Left lobe of liver (tissue), 2 donors: ENCODE results near the gene CES2. TPM values are rescaled to one million over a fixed set of nuclear protein-coding genes. Genes with fewer than 3 reads are reported as not detected.
"Not testable (repeated sequence)": the region's sequence is repeated elsewhere in the genome, so short reads cannot be mapped to it uniquely, and the experiment has no call there.

Source experiments
- ATAC-seq: fragments of 200-7000 bp; cut with Tn5 transposase; one replicate; pipeline ENCODE4 v1.9.1; 2020; ENCODE audit warnings: mild to moderate bottlenecking, moderate library complexity
- DNase-seq: peaks from one replicate; pipeline ENCODE4 v3.0.0-alpha.2; 2020; ENCODE audit warnings: low spot score
- total RNA-seq: library from RNA; stranded (reverse); gene quantifications from one replicate; pipeline ENCODE4 v1.2.1, GENCODE V29; 2021
- donor health status: DM: no; HTN: no; CAD: no; lungs with moderate emphysema.
- donor health status: DM: no; HTN: yes; CAD: no.

Gene CES2
- total RNA-seq, 1 donor from 2014 or later = 286 TPM

- DNase-seq, ATAC-seq: not testable (repeated sequence)
These were observed 39.6 kb downstream of the CES2 start for GRCh38 chr16:66974932-66975246.

- ATAC-seq (no peak), DNase-seq (no peak)
These were observed 40.1 kb downstream of the CES2 start for GRCh38 chr16:66975302-66975893.

GRCh38 chr16:66976746-66977145 is 41.4 kb downstream of the CES2 start:
- ATAC-seq (peak; percentile 30), DNase-seq (no peak)

GRCh38 chr16:66977341-66978113 is 42.2 kb downstream of the CES2 start:
- DNase-seq = peak; percentile 92
- peak; percentile 96 for ATAC-seq

- ATAC-seq (no peak), DNase-seq (no peak)
These were observed 43.8 kb downstream of the CES2 start for GRCh38 chr16:66979011-66979717.

- no peak for ATAC-seq
- no peak for DNase-seq
These were observed 47.7 kb downstream of the CES2 start for GRCh38 chr16:66983033-66983432.

GRCh38 chr16:66984892-66985311 is 49.6 kb downstream of the CES2 start:
- DNase-seq = no peak
- ATAC-seq = no peak

GRCh38 chr16:66986559-66986958 is 51.2 kb downstream of the CES2 start:
- DNase-seq (no peak), ATAC-seq (no peak)

- DNase-seq (peak; percentile 86), ATAC-seq (peak; percentile 90)
These were observed 53.0 kb downstream of the CES2 start, which contains the start of gene CES4A for GRCh38 chr16:66988197-66988788. TSS of gene CES4A (plus strand) at chr16:66988589. CDS start at chr16:66988773, 184 bp downstream.

- ATAC-seq (no peak), DNase-seq (no peak)
These were observed 56.3 kb downstream of the CES2 start for GRCh38 chr16:66991545-66992077.

GRCh38 chr16:66993558-66993957 is 58.2 kb downstream of the CES2 start:
- not testable (repeated sequence) for DNase-seq, ATAC-seq

Other genes starting within 250 kb of the CES2 start
- 8.0 TPM for gene CMTM4, start 238.8 kb upstream of the CES2 start, total RNA-seq
- gene DYNC1LI2, start 183.9 kb upstream of the CES2 start, total RNA-seq = 44.0 TPM
- gene TERB1, start 133.9 kb upstream of the CES2 start, total RNA-seq = not detected
- gene NAE1, start 104.5 kb upstream of the CES2 start, total RNA-seq = 19.5 TPM
- gene CA7, start 91.1 kb upstream of the CES2 start, total RNA-seq = not detected
- gene PDP2, start 55.0 kb upstream of the CES2 start, total RNA-seq = 12.3 TPM
- gene CDH16, start 16.6 kb upstream of the CES2 start, total RNA-seq = not detected
- gene RRAD, start 10.0 kb upstream of the CES2 start, total RNA-seq = 0.98 TPM
- 42.6 TPM for gene CIAO2B, start 1.1 kb upstream of the CES2 start, total RNA-seq
- 80.3 TPM for gene CES3, start 25.8 kb downstream of the CES2 start, total RNA-seq
- 67.7 TPM for gene CES4A, start 53.1 kb downstream of the CES2 start, total RNA-seq
- gene CBFB, start 93.6 kb downstream of the CES2 start, total RNA-seq = 12.2 TPM
- gene PHAF1, start 174.4 kb downstream of the CES2 start, total RNA-seq = 29.1 TPM
- gene B3GNT9, start 215.5 kb downstream of the CES2 start, total RNA-seq = 1.6 TPM
- gene TRADD, start 224.4 kb downstream of the CES2 start, total RNA-seq = 12.1 TPM
- gene FBXL8, start 224.4 kb downstream of the CES2 start, total RNA-seq = 20.6 TPM
- gene HSF4, start 229.2 kb downstream of the CES2 start, total RNA-seq = 60.5 TPM
- gene NOL3, start 235.0 kb downstream of the CES2 start, total RNA-seq = 40.7 TPM
- 14.9 TPM for gene MATCAP1, start 248.4 kb downstream of the CES2 start, total RNA-seq